HG02571 (cell line): ENCODE results near the gene EXPH5.

ENCODE experiments used
- ATAC-seq: cut with Tn5 transposase; IDR thresholded peaks from one replicate; pipeline ENCODE4 v1.9.1; 2021; ENCODE audit warnings: mild to moderate bottlenecking, moderate library complexity; ENCODE audit not compliant: unreplicated experiment

Gene EXPH5

DNA sequence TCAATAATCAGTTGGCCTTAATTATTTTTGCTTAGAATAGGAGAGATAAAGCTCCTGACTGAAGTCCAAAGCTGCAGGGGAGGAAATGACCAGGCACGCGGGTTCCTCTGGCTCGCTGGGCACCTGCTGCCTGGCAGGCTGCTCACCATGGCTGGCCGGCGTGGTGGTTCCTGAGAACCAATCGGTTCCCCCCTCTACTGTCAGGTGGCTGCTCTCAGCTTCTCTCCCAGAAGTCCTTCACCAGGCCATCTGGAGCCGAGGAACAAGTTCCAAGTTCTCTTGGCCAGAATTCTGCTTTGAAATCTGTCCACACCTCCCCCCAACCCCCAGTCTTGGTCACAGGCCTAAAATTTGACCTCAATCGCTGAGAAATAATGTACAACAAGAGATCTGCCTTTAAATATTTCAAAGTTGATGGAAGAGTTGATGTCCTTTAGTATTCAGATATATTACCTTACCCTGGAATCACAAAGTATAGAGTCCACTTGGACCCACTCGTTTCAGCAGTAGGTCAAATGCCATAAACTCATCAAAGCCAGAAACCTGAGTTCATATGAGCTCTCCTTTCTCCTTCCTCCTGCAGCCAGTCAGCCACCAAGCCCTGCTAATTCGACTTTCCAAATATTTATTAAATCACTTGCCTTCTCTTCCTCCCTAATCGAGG, 25.2 kb downstream of the EXPH5 start:
- ATAC-seq: no peak

- no peak for ATAC-seq
Observed at GRCh38 chr11:108565653-108566052, 27.9 kb downstream of the EXPH5 start.

DNA sequence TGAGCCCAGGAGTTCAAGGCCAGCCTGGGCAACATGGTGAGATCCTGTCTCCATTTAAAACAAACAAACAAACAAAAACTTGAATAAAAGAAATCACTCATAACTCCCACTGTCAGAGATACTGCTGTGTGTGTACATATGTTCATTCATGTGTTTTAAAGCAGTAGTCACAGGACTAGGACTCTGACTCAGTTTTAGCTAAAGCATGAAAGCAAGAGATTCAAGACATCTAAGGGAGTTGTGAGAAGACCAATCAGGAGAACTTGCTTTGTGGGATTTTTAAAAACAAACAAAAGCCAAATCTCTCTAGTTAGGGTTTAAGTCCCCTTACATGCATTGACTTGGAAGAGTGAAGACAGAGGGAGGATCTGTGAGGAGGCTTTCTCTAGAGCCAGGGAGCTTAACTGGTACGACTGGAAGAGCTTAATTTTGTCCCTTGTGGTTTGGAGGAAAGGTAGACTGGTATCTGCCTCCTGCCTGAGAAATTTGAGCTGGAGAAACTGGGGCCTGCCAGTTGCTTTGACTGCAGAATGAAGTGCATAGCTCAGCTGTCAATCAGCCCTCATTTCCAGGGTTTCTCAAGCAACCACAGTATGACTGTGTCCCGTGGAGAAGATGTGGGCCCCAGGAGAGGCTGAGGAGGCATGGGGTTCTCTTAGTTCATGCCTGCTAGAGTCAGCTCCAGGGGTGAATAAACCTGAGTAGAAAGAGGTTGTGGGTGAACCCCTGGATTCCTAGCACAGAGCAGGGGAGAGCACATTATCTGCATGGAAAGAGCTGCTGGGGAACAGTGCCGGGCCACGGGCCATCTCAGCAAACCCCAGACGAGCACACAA, 30.6 kb downstream of the EXPH5 start:
- no peak for ATAC-seq

DNA sequence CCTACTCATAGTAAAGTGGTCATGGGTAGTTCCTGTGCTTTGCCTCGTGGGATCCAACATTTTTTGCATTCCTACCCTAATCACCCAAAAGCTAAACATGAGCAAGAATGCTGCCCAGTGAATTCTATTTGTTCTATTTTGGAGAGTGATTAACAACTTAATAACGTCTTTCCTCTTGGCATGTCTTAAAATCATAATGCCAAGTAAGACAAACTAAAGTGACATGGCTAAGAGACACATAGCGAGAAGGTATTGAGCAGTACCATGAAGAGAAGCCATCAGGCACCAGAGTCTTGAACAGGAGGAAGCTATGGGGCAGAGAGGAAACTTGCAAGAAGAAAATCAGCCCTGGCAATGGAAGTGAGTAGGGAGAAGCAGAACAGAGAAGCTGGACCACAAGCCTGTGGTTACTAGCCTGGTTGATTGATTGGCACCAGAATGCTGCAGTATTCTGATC, 32.0 kb downstream of the EXPH5 start:
- ATAC-seq: no peak

DNA sequence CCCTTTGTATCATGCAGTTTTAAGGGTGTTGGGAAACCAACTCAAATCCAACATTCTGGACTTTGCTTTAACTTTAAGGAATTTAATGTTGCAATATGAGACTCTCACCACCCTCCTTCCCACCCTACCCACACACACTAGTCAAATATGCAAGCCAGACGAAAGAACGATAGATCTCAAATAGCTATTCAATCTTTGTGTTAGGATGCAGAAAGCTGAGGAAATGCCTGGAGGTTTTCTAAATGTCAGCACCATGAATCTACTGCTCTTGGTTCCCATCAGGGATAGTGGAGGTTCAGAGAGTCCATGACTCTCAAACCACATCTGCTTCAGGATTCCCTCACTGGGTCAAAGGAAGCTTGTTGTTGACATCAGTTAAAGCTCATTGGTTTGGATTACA, 33.7 kb downstream of the EXPH5 start:
- ATAC-seq: no peak

GRCh38 chr11:108559340-108559739, 34.2 kb downstream of the EXPH5 start:
- no peak for ATAC-seq

DNA sequence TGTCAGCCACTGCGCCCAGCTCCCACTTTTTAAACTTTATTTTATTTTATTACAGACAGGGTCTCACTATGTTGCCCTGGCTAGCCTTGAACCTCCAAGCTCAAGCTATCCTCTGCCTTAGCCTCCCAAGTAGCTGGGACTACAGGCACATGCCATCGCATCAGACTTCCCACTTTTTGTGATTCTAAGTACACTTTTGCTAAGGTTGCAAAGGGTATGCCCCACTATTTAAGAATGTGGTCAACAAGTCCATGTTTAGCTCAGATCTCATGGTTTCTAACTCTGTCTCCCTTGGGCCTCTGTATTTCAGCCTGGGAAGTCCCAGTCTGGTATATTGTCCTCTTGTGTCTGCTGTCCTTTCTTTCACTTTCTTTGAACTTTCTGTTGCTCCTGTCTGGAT, 35.3 kb downstream of the EXPH5 start:
- ATAC-seq: peak; percentile 78

DNA sequence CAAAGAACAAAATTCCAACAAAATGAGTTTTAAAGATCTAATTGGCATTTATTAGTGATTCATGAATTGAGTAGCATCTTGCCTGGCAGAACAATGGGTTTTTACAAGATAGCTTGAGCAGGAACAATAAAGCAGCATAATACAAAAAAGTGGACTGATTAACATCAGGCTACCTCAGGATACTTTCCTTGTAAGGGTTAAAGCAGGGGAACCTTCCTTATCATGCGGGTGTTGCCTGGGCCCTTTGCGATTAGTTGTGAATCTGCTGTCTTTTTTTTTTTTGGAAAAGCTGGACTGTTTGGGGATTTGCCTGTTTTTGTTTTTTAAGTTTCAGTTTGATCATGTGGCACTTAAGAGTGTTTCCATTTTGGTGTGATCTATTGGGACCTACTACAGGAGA, 37.5 kb downstream of the EXPH5 start:
- no peak for ATAC-seq

GRCh38 chr11:108551651-108552462, 41.7 kb downstream of the EXPH5 start:
- ATAC-seq: no peak

- ATAC-seq: no peak
Observed at GRCh38 chr11:108549319-108549885, 44.2 kb downstream of the EXPH5 start.

- ATAC-seq: no peak
Observed at GRCh38 chr11:108545909-108546501, 47.6 kb downstream of the EXPH5 start.

GRCh38 chr11:108543316-108543964, 50.1 kb downstream of the EXPH5 start:
- no peak for ATAC-seq

DNA sequence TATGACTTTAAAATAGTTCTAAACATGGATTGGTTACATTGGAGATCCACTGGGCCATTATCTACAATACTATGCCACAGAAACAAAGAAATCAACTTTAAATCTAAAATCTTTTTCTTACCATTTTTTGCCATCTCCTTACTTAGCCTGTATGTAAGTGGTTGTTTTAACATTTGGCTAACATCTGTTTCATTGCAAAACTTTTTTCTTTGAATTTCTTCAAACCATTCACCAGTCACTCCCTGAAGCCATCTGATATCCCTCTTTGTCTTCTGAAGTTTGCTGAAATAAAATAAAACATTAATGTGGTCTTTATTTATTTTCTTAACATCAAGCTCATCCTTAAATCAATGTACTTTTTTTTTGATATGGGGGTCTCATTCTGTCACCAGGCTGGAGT, 52.0 kb downstream of the EXPH5 start:
- ATAC-seq: no peak

DNA sequence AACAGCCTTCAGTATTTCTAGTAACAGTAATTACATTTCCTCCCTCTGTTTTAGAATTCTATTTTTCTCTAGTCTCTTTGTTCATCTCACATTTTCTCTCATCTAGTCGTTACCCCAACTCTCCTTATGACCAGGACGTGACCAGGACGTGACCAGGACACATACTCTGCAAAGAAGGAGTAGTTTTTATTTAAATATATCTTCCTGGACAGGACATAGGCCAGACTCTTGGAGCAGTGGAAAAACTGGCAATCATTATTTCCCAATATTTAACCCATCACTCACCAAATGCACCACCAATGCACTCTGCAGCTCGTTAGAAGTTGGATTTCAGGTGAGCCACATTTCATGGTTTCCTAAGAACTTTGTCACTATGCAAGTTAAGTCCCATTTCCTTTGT, 55.1 kb downstream of the EXPH5 start:
- no peak for ATAC-seq

GRCh38 chr11:108538022-108538424, 55.5 kb downstream of the EXPH5 start:
- ATAC-seq: no peak

- ATAC-seq: no peak
Observed at GRCh38 chr11:108536783-108537182, 56.8 kb downstream of the EXPH5 start.

DNA sequence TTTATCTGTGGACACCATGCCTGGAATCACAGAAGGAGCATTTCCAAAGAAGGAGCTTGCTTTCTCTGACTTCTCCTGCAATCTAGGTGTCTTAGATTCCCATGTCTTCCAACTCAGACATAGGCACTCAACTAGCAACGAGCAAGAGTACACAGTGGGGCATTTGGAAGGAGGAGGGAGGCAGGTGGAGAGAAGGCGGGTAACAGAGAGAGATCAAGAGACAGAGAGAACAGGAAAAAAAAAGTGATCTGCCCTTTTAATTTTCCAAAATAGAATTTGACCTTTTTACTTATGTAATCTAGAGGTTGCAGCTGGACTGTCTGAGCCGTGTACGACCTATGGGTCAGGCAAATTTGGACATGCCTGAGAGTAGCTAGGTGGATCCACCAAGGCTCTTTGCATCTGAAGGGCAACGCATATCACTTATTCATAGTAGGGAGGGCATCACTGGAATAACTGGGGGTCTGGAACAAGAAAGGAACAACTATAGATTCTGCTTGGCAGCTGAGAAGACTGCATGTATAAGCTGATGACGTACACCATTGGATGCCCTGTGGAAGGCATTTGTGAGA, 58.1 kb downstream of the EXPH5 start:
- ATAC-seq: no peak

DNA sequence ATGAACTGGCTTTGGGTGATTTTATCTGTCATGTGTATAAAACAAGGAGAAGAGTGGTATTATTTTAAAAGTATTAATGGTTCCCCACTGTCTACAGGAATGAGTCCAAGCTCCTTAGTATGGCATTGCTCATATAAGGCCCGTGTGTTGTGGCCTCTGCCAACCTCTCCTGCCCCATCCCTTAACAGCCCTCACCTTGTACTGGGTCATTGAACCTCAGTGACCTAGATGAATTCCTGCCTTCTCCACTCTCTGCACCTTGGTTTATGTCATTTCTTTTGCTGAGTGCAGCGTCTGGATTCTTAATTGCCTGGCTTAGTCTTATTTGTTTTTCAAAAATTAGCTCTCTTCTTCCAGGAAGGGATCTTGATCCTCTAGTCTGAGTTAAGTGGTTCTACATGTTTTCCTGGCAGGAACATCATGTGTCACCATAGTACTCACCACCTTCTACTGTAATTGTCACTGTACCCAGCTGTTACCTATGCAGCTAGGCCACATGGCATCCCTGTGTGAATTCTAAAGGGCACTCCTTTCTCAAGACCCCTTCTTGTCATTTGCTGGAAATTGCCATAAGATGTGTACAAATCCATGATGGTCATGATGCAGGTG, 59.2 kb downstream of the EXPH5 start:
- ATAC-seq: no peak

DNA sequence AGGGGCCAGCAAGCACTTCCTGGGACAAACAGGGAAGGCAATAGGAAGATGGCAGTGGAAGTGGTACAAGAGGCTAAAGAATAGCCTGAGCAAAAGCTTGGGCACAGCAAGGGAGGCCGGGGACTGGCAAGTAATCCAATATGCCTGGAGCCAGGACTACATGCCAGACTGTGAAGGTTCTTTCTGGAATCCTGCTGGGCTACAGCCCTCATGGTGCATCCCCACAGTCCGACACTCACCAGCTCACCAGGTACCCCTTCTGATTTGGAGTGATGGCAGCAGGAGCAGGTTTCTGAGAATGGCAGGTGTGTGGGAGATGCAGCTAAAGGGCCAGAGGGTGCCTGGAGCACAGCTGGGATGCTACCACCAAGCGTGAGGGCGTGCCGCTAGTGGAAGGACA, 63.1 kb downstream of the EXPH5 start:
- no peak for ATAC-seq

DNA sequence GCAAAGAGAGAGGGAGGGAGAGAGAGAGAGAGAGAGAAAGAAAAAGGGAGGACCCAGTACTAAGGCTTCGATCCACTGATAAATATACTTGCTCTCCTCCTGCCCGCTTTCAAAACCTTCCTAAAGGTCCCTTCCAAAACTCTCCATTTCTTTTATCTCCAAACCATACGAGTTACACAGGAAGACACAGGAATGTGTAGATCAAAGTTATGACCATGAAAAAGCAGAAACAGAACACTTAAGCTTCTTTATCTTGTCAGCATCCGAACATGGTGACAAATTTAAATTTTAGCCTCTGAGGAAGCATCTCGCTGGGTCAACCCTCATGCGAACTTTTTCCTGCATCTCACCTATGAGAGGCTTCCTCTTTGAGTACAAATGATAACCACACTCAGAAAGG, 66.2 kb downstream of the EXPH5 start:
- ATAC-seq: no peak
